KG1 (cell line): ENCODE data around the gene GCSH.
A peak's percentile ranks its signal among the peaks of the same experiment; 100 is the strongest.

Experiments
- DNase-seq: peaks from one replicate; lab custom pipeline; 2025; lab: John Stamatoyannopoulos, UW

Gene GCSH

DNA sequence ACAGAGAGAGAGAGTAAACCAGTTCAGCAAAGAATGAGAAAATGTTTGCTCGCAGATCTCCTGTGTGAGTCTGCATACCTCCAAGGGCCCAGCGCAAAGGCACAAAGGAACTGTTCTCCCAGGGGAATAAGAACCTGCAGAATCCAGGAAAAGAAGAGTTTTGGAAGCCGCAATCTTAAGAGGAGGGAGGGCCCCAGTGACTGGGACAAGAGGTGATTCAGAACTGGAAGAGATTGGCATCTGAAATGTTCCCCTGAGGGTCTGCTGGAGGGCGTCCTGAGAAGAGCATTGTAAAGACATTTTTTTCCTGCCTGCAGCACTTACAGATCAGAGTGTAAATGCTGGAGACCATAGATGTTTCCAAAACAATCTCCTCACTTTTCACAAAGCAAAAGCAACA is 54.5 kb downstream of the GCSH start:
- DNase-seq: no peak

DNA sequence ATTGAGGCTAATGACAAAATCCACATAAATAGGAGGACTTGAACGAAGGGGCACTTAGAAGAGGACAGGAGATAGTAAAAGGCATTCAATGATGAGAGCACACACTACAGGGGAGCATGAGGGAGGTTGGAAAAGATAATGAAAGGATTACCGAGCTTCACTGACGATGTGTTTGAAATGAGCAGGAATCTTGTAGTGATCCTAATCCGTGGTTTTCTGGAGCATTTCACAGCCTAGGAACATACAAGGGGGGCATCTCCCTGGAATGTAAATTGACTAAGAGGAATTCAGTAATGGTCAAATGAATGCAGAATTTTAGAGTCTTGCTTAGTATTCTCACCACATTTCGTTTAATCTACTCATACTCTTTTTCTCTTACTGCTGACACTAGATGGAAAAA is 55.4 kb downstream of the GCSH start:
- no peak for DNase-seq

DNA sequence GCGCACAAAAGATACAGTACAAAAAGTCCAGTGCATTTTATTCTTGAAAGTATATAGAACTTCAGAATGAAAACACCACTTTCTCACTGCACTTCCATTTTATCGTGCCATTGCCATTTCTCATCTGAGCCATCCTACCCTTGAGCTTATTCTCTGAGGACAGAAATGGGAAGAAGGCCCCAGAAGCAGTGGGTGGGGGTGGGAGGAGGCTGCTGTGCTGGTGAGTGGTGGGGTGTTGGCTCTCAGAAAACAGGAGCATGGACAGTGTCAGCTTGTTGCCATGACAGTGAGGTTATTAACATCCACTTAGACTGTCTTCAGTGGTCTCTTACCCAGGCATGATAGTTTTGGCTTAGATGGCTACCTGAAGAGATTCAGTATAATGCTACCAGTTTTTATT is 56.1 kb downstream of the GCSH start:
- no peak for DNase-seq

- DNase-seq: no peak
These were observed 59.3 kb downstream of the GCSH start for GRCh38 chr16:81036751-81037350.

DNA sequence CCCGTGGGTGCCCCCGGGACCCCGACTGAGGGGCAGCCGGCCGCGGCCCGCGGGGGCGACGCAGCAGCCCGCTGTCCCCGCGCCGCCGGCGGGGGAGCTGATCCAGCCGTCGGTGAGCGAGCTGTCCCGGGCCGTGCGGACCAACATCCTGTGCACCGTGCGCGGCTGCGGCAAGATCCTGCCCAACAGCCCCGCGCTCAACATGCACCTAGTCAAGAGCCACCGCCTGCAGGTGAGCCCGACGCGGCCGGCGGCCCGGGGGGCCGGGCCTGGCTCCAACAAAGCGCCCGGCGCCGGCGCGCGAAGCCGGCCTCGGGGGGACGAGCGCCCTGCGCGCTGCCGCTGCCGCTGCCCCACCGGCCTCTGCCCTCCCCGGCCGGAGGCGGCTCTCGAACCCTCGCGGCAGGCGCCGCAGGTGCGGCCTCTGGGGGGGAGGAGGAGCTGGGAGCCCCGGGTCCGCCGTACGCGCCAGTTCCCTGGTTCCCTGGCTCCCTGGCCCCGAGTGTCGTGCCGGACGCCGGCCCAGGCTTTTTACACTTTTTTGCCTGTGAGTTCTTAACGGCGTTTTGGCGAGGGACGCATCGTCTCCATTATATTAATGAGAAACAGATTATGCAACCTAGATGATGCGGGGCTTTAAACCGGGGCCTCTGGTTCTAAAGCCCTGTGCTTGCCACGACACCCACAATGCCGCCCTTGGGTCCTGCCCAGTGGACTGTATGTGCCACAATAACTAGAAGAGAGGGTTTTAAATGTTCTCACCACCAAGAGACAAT is 60.0 kb downstream of the GCSH start:
- no peak for DNase-seq

DNA sequence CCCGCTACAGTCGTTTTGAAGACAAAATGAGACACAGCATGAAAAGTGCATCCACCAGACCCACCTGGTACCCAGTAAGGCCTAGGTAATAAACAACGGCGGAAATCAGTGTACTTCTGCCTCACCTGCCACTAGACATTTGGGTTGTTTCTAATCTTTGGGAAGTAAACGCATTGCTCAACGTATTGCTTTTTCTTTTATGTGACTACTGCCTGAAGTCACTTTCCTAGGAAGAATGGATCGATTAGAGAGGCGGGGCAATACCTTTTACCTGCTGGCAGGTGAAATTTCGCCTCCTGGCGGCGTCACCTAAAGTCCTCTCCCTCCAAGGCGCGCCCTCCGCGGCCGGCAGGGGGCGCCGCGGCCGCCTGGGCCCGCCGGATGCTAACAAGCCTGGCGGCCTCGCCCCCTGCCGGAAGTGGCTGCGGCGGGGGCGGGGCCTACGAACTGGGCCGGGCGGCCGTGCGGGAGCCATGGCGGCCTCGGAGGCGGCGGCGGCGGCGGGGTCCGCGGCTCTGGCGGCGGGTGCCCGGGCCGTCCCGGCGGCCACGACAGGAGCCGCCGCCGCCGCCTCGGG is 60.7 kb downstream of the GCSH start, which contains the start of gene ATMIN:
Gene ATMIN, plus strand, starts transcription at position 445 of the 577 bp plus-strand sequence. Its CDS starts 29 bp downstream, at position 474.
- DNase-seq: peak; percentile 79
